Neural progenitor cell (in vitro differentiated cells): ENCODE measurements around the gene SIPA1L3. TPM values are rescaled to one million over a fixed set of nuclear protein-coding genes. Genes with fewer than 3 reads are reported as not detected.

Experiments used
- DNase-seq: peaks from one replicate; pipeline ENCODE4 v3.0.0-alpha.2; 2016; ENCODE audit warnings: low spot score
- H2AFZ ChIP-seq: fragments of 200-600 bp; sonication (generic); replicated peaks from 2 replicates; pipeline ENCODE4 v1.6.1; 2016; ENCODE audit warnings: antibody characterized with exemption
- H3F3A ChIP-seq: fragments of 200-600 bp; sonication (generic); 2 replicates; pipeline ENCODE4 v1.6.1; 2016; ENCODE audit warnings: antibody characterized with exemption, low read depth
- H3K27ac ChIP-seq: fragments of 200-600 bp; sonication (generic); 2 replicates; pipeline ENCODE4 v1.5.1; 2016; ENCODE audit warnings: mild to moderate bottlenecking
- H3K27me3 ChIP-seq: fragments of 200-600 bp; sonication (generic); 2 replicates; pipeline ENCODE4 v1.6.1; 2016; ENCODE audit warnings: mild to moderate bottlenecking, moderate library complexity
- H3K36me3 ChIP-seq: fragments of 200-600 bp; sonication (generic); 2 replicates; pipeline ENCODE4 v1.5.1; 2016
- H3K4me1 ChIP-seq: fragments of 200-600 bp; sonication (generic); 2 replicates; pipeline ENCODE4 v1.6.1; 2016; ENCODE audit warnings: mixed run types
- H3K4me2 ChIP-seq: fragments of 200-600 bp; sonication (generic); 2 replicates; pipeline ENCODE4 v1.6.1; 2016
- H3K4me3 ChIP-seq: fragments of 200-600 bp; sonication (generic); 2 replicates; pipeline ENCODE4 v1.5.1; 2016
- H3K79me2 ChIP-seq: fragments of 200-600 bp; sonication (generic); 2 replicates; pipeline ENCODE4 v1.6.1; 2016; ENCODE audit warnings: low read depth
- H3K9ac ChIP-seq: fragments of 200-600 bp; sonication (generic); 2 replicates; pipeline ENCODE4 v1.6.1; 2016
- H3K9me3 ChIP-seq: fragments of 200-600 bp; sonication (generic); 2 replicates; pipeline ENCODE4 v1.5.1; 2016; ENCODE audit warnings: low read depth
- H4K20me1 ChIP-seq: fragments of 200-600 bp; sonication (generic); 2 replicates; pipeline ENCODE4 v1.6.1; 2016; ENCODE audit warnings: low read depth
- H3K27ac Mint-ChIP-seq: 3 replicates; pipeline ENCODE4 v1.8.0; 2021; ENCODE audit warnings: mixed read lengths
- H3K27me3 Mint-ChIP-seq: 2 replicates; pipeline ENCODE4 v1.8.0; 2022; ENCODE audit warnings: low read depth, mild to moderate bottlenecking, inconsistent platforms, moderate library complexity, mixed read lengths; ENCODE audit not compliant: insufficient read depth
- H3K36me3 Mint-ChIP-seq: 3 replicates; pipeline ENCODE4 v1.8.0; 2021; ENCODE audit warnings: mixed read lengths
- H3K4me1 Mint-ChIP-seq: 3 replicates; pipeline ENCODE4 v1.8.0; 2021; ENCODE audit warnings: mixed read lengths
- H3K4me3 Mint-ChIP-seq: 3 replicates; pipeline ENCODE4 v1.8.0; 2021; ENCODE audit warnings: mild to moderate bottlenecking, moderate library complexity, mixed read lengths
- H3K9me3 Mint-ChIP-seq: 3 replicates; pipeline ENCODE4 v1.8.0; 2020; ENCODE audit warnings: mixed read lengths
- EZH2 ChIP-seq: fragments of 200-600 bp; sonication (generic); IDR thresholded peaks from 2 replicates; pipeline ENCODE4 v1.6.1; 2017; ENCODE audit warnings: antibody characterized with exemption, mild to moderate bottlenecking, moderate library complexity
- EZH2phosphoT487 ChIP-seq: fragments of 200-600 bp; sonication (generic); IDR thresholded peaks from 2 replicates; pipeline ENCODE4 v1.6.1; 2017; ENCODE audit warnings: antibody characterized with exemption
- total RNA-seq: library from RNA; depleted of rRNA; stranded (reverse); fragments of >200 nt; gene quantifications from 2 replicates; pipeline ENCODE4 v1.2.3, GENCODE V29; 2015; ENCODE audit warnings: low replicate concordance
- TF ChIP-seq, protein P1 (sequence below): fragments of 200-600 bp; sonication (generic); IDR thresholded peaks from 2 replicates; pipeline ENCODE4 v1.5.1; 2017; ENCODE audit warnings: antibody characterized with exemption, mild to moderate bottlenecking

SIPA1L3 gene
- total RNA-seq, 1 donor from 2014 or later = 19.2 TPM

- peaks cover 15% of the 10 kb centered on the region for H3K36me3 Mint-ChIP-seq
- Histone ChIP-seq H3K4me1 (peaks cover 21% of the 10 kb centered on the region), H2AFZ (no peak overlapping the region), H3K79me2 (no peaks in the 10 kb centered on the region), H4K20me1 (peaks cover 26% of the 10 kb centered on the region), H3K9me3 (no peaks in the 10 kb centered on the region), H3K4me3 (no peak overlapping the region), H3K27ac (no peak overlapping the region), H3K4me2 (no peak overlapping the region), H3K36me3 (no peaks in the 10 kb centered on the region), H3F3A (peaks cover 22% of the 10 kb centered on the region), H3K9ac (no peak overlapping the region), H3K27me3 (no peaks in the 10 kb centered on the region)
- DNase-seq = no peak
- TF ChIP-seq EZH2phosphoT487 = no peak
- TF ChIP-seq EZH2 = no peak
- TF ChIP-seq, protein P1, sequence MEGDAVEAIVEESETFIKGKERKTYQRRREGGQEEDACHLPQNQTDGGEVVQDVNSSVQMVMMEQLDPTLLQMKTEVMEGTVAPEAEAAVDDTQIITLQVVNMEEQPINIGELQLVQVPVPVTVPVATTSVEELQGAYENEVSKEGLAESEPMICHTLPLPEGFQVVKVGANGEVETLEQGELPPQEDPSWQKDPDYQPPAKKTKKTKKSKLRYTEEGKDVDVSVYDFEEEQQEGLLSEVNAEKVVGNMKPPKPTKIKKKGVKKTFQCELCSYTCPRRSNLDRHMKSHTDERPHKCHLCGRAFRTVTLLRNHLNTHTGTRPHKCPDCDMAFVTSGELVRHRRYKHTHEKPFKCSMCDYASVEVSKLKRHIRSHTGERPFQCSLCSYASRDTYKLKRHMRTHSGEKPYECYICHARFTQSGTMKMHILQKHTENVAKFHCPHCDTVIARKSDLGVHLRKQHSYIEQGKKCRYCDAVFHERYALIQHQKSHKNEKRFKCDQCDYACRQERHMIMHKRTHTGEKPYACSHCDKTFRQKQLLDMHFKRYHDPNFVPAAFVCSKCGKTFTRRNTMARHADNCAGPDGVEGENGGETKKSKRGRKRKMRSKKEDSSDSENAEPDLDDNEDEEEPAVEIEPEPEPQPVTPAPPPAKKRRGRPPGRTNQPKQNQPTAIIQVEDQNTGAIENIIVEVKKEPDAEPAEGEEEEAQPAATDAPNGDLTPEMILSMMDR = no peak
- H3K9me3 Mint-ChIP-seq = peaks cover 14% of the 10 kb centered on the region
- H3K4me3 Mint-ChIP-seq = no peak overlapping the region
- H3K27ac Mint-ChIP-seq = no peak overlapping the region
- peaks cover 8% of the 10 kb centered on the region for H3K27me3 Mint-ChIP-seq
- peaks cover 27% of the 10 kb centered on the region for H3K4me1 Mint-ChIP-seq
These were observed 273.1 kb downstream of the SIPA1L3 start for GRCh38 chr19:38180071-38180470.

GRCh38 chr19:38182536-38183210, 275.7 kb downstream of the SIPA1L3 start:
- Mint-ChIP-seq H3K9me3 (peaks cover 14% of the 10 kb centered on the region), H3K27ac (no peak overlapping the region)

GRCh38 chr19:38183251-38183897, 276.4 kb downstream of the SIPA1L3 start:
- peak overlapping the region; percentile 39 for H2AFZ ChIP-seq
- Mint-ChIP-seq H3K9me3 (peaks cover 14% of the 10 kb centered on the region), H3K27ac (no peak overlapping the region), H3K36me3 (peaks cover 20% of the 10 kb centered on the region), H3K27me3 (peaks cover 8% of the 10 kb centered on the region), H3K4me1 (peaks cover 35% of the 10 kb centered on the region), H3K4me3 (peak overlapping the region; percentile 80)
- H3K4me1 ChIP-seq = peaks cover 21% of the 10 kb centered on the region
- H3K79me2 ChIP-seq = no peaks in the 10 kb centered on the region
- peaks cover 22% of the 10 kb centered on the region for H3F3A ChIP-seq
- peaks cover 35% of the 10 kb centered on the region for H4K20me1 ChIP-seq
- DNase-seq = peak; percentile 86
- no peaks in the 10 kb centered on the region for H3K36me3 ChIP-seq
- H3K9me3 ChIP-seq = no peaks in the 10 kb centered on the region
- peak overlapping the region; percentile 89 for H3K4me2 ChIP-seq
- TF ChIP-seq, protein P1 = no peak
- no peak for TF ChIP-seq EZH2phosphoT487
- no peak for TF ChIP-seq EZH2
- H3K4me3 ChIP-seq = peak overlapping the region; percentile 48
- H3K27me3 ChIP-seq = no peaks in the 10 kb centered on the region
- no peak overlapping the region for H3K27ac ChIP-seq
- H3K9ac ChIP-seq = no peak overlapping the region

More at GRCh38 chr19:38182536-38183210, 275.7 kb downstream of the SIPA1L3 start:
- Histone ChIP-seq H3K36me3 (no peaks in the 10 kb centered on the region), H4K20me1 (peaks cover 35% of the 10 kb centered on the region), H3K79me2 (no peaks in the 10 kb centered on the region), H3K4me2 (peak overlapping the region; percentile 89), H3K9me3 (no peaks in the 10 kb centered on the region), H3K9ac (no peak overlapping the region), H3K27me3 (no peaks in the 10 kb centered on the region), H3F3A (peaks cover 22% of the 10 kb centered on the region), H3K27ac (no peak overlapping the region), H3K4me1 (peaks cover 21% of the 10 kb centered on the region), H3K4me3 (peak overlapping the region; percentile 48), H2AFZ (no peak overlapping the region)
- peaks cover 35% of the 10 kb centered on the region for H3K4me1 Mint-ChIP-seq
- DNase-seq = no peak
- H3K4me3 Mint-ChIP-seq = peak overlapping the region; percentile 80
- peaks cover 8% of the 10 kb centered on the region for H3K27me3 Mint-ChIP-seq
- no peak for TF ChIP-seq EZH2phosphoT487
- TF ChIP-seq, protein P1 = no peak
- no peak for TF ChIP-seq EZH2
- H3K36me3 Mint-ChIP-seq = peaks cover 20% of the 10 kb centered on the region
